SK-N-DZ (cell line): ENCODE results near the gene RNASEH2B.

Experiments
- DNase-seq: peaks from one replicate; pipeline ENCODE4 v3.0.0-alpha.2; 2015; ENCODE audit warnings: low spot score

RNASEH2B gene

GRCh38 chr13:50993934-50994333 lies 84.3 kb downstream of the RNASEH2B start:
- DNase-seq, result no peak

GRCh38 chr13:50994651-50995050 lies 85.1 kb downstream of the RNASEH2B start:
- DNase-seq, result peak; percentile 39

- no peak for DNase-seq
Measured at GRCh38 chr13:50995854-50996253, 86.3 kb downstream of the RNASEH2B start.

- DNase-seq, result no peak
Measured at GRCh38 chr13:50998326-50998725, 88.7 kb downstream of the RNASEH2B start.

- DNase-seq, result no peak
Measured at GRCh38 chr13:50999641-51000040, 90.0 kb downstream of the RNASEH2B start.

GRCh38 chr13:51000061-51000460 lies 90.5 kb downstream of the RNASEH2B start:
- DNase-seq, result no peak

- DNase-seq, result peak; percentile 21
Measured at GRCh38 chr13:51000571-51001260, 91.1 kb downstream of the RNASEH2B start.

GRCh38 chr13:51001335-51001734 lies 91.7 kb downstream of the RNASEH2B start:
- DNase-seq, result no peak

- DNase-seq, result no peak
Measured at GRCh38 chr13:51002736-51003135, 93.1 kb downstream of the RNASEH2B start.

GRCh38 chr13:51003642-51004041 lies 94.1 kb downstream of the RNASEH2B start:
- DNase-seq, result no peak

- DNase-seq, result no peak
Measured at GRCh38 chr13:51004111-51004865, 94.7 kb downstream of the RNASEH2B start.

GRCh38 chr13:51004918-51005460 lies 95.4 kb downstream of the RNASEH2B start:
- DNase-seq, result no peak

GRCh38 chr13:51005566-51005965 lies 96.0 kb downstream of the RNASEH2B start:
- DNase-seq, result no peak
